Pancreas (tissue), 10 donors: ENCODE data around the gene CCDC7. TPM values are rescaled to one million over a fixed set of nuclear protein-coding genes. Genes with fewer than 3 reads are reported as not detected.
A peak's percentile ranks its signal among the peaks of the same experiment; 100 is the strongest.

ENCODE experiments used
- ATAC-seq, 4 donors: fragments of 200-7000 bp; cut with Tn5 transposase; one replicate each; pipeline versions ENCODE4 v1.8.0 to v1.9.1; 2020; ENCODE audit warnings: mild to moderate bottlenecking in 4 of 4, moderate library complexity in 4 of 4
- DNase-seq, 6 donors: peaks; one replicate each; pipeline ENCODE4 v3.0.0-alpha.2; 2020
- FAIRE-seq: peaks from 2 replicates; lab custom pipeline; 2012; peaks lifted over from hg19 to GRCh38; lab: Jason Lieb, UNC
- H3K27ac ChIP-seq, 4 donors: fragments of 200-600 bp; sonication (generic); 1 replicate in 3 of 4; 2 replicates in 1 of 4; pipeline versions ENCODE4 v1.5.0 to v1.8.0; 2020
- H3K27me3 ChIP-seq, 4 donors: fragments of 200-600 bp; one replicate each; pipeline ENCODE4 v1.8.0; 2021
- H3K36me3 ChIP-seq, 3 donors: fragments of 200-600 bp; sonication (generic) in 1 of 3; one replicate each; pipeline versions ENCODE4 v1.5.0 to v1.8.0; 2020 to 2021
- H3K4me1 ChIP-seq, 3 donors: fragments of 200-600 bp; one replicate each; pipeline ENCODE4 v1.8.0; 2021
- H3K4me3 ChIP-seq, 4 donors: fragments of 200-600 bp; sonication (generic) in 2 of 4; one replicate each; pipeline versions ENCODE4 v1.5.0 to v1.8.0; 2020 to 2021
- H3K9me3 ChIP-seq, 4 donors: fragments of 200-600 bp; one replicate each; pipeline ENCODE4 v1.8.0; 2021
- CTCF ChIP-seq, 4 donors: fragments of 200-600 bp; sonication (generic) in 3 of 4; IDR thresholded peaks; one replicate each; pipeline versions ENCODE4 v1.5.0 to v1.8.0; 2021; ENCODE audit warnings: antibody characterized with exemption in 4 of 4
- WGBS, 2 donors: extraction: QIAGEN DNeasy Blood & Tissue Kit; methylation state at CpG; one replicate each; pipeline ENCODE4 v1.1.7; 2013; 5-methylcytosine and 5-hydroxymethylcytosine counted together
- intact Hi-C, 3 donors: fragments of 100-400 bp; cut with DNase I; formaldehyde crosslinking; loops; one replicate each; pipeline versions ENCODE4 v1.11.1 to v1.14.2; 2022
- polyA plus RNA-seq, 2 donors: library from polyadenylated mRNA; stranded (reverse); fragments of 200-250 nt; gene quantifications; one replicate each; pipeline ENCODE4 v1.2.3, GENCODE V29; 2013
- total RNA-seq, 6 donors: library from RNA; stranded (reverse); fragmentation: NEBNext Ultra II Directional in 4 of 6; extraction: Animal tissue kit (Norgen Biotek cat#: 25700) in 4 of 6; gene quantifications; one replicate each; pipeline versions ENCODE4 v1.2.1 to v1.2.4, GENCODE V29; 2021 to 2023
- donor health status: healthy with polysubstance abuse.
- donor health status: DM: no; HTN: no; CAD: no; lungs with moderate emphysema.
- donor health status: DM: no; HTN: no; CAD: no.
- donor health status: control.
- donor health status: control.
- donor health status: Bipolar disorder and iron deficiency.
- donor health status: DM: yes; HTN: yes; CAD: no.
- donor health status: DM: no; HTN: no; CAD: no.
- donor health status: DM: no; HTN: no; CAD: no.
- donor health status: DM: yes; HTN: yes; CAD: no.

Gene CCDC7
- total and polyA plus RNA-seq, 8 donors = 1.8 to 15.8 (median 7.8) TPM

DNA sequence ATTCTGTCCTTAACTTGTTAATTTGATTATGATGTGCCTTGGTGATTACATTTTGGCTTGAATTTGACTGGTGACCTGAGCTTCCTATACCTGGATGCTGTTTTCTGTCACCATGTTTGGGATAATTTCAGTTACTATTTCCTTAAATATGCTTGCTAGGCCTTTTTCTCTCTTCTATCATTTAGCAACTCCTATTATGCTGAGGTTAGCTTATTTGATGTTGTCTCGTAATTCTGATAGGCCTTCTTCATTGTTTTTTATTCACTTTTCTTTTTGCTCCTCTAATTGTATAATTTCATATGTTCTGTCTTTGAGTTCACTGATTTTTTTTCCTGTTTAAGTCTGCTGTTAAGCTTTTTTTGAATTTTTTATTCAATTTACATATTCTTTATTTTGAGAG lies 327.2 kb downstream of the CCDC7 start:
- Histone ChIP-seq H3K9me3 (no peaks in the 10 kb centered on the region), H3K4me3 (no peak overlapping the region), H3K4me1 (no peaks in the 10 kb centered on the region), H3K27ac (no peak overlapping the region), H3K36me3 (no peaks in the 10 kb centered on the region), H3K27me3 (no peaks in the 10 kb centered on the region)
- no peak for ATAC-seq
- intact Hi-C loops = no loop called here
- no peak for TF ChIP-seq CTCF (IDR thresholded peaks at IDR 0.05)
- DNase-seq = no peak
- WGBS, 2 donors = 88 to 95% methylated on average over 1 of the region's 1 CpG
- FAIRE-seq = no peak

DNA sequence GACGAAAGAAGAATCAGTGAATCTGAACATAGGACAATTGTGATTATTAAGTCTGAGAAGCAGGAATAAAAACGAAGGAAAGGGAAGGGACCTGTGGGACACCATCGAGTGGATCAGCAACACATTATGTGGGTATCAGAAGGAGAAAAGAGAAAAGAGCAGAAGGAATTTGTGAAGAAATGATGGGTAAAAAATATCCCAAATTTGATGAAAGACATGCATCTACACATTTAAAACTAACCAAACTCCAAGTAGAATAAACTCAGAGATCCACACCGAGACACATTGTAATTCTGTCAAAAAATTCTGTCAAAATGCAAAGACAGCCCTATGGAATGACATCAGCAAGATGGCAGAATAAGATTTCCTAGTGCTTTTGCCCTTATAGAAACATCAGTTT lies 341.0 kb downstream of the CCDC7 start:
- FAIRE-seq = no peak
- 88 to 95% methylated on average over 4 of the region's 4 CpGs for WGBS, 2 donors

DNA sequence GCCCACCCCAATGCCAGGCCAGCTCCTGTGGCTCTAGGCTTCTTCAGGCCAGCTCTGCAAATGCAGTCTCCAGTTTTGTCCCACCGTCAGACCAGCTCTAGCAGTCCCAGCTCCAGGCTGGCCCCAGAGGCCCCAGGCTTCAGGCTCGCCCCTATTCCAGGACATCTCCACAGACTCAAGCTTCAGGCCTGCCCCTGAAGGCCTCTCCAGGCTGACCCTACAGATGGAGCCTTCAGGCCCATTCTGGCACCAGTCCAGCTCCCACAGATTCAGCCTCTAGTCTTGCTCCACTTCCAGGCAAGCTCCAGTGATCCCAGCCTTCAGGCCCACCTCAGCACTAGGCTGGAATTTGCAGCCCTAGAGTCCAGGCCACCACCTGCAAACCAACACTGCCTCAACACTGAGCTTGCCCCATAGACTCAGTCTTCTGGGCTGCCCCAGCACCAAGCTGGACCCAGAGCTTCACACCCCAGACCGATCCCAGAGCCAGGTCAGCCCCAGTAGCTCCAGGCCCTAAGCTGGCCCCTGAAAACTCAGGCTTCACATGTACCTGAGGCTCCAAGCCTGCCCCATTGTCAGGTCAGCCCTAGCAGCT lies 341.8 kb downstream of the CCDC7 start:
- 95 to 98% methylated on average over 3 of the region's 3 CpGs for WGBS, 2 donors
- intact Hi-C loops = loop anchor here in 1 of 3 donors (10.0 kb wide), 1 partner anchor 227 kb away; no protein-coding TSS in a partner anchor
- ATAC-seq = no peak
- Histone ChIP-seq H3K9me3 (no peaks in the 10 kb centered on the region), H3K4me1 (no peaks in the 10 kb centered on the region), H3K36me3 (no peaks in the 10 kb centered on the region), H3K4me3 (no peak overlapping the region), H3K27ac (no peak overlapping the region), H3K27me3 (no peaks in the 10 kb centered on the region)
- no peak for TF ChIP-seq CTCF (IDR thresholded peaks at IDR 0.05)
- DNase-seq = peak in 2 of 6 donors; percentile 46 to 64
- FAIRE-seq = no peak

More for the DNA sequence above, 341.0 kb downstream of the CCDC7 start:
- Histone ChIP-seq H3K4me3 (no peak overlapping the region), H3K9me3 (no peaks in the 10 kb centered on the region), H3K27ac (no peak overlapping the region), H3K27me3 (no peaks in the 10 kb centered on the region), H3K4me1 (no peaks in the 10 kb centered on the region), H3K36me3 (no peaks in the 10 kb centered on the region)
- intact Hi-C loops = loop anchor here in 1 of 3 donors (10.0 kb wide), 1 partner anchor 228 kb away; no protein-coding TSS in a partner anchor
- ATAC-seq (no peak), DNase-seq (no peak)
- TF ChIP-seq CTCF (IDR thresholded peaks at IDR 0.05) = no peak

DNA sequence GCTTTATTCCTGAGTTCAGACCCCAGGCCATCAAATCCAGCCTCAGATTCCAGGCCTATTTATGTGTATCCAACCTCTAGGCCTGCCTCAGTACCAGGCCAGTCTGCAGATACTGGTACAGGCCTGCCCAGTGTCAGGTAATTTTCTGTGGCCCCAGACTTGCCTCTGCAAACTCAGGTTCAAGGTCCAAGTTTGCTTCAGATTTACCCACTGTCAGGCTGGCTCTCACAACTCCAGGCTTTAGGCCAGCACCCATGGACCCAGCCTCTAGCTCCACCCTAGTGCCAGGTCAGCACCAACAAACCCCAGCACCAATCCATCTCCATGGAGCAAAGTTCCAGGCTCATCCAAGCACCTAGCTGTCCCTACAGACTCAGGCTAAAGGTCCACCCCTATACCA lies 342.4 kb downstream of the CCDC7 start:
- Histone ChIP-seq H3K27ac (no peak overlapping the region), H3K4me1 (no peaks in the 10 kb centered on the region), H3K36me3 (no peaks in the 10 kb centered on the region), H3K9me3 (no peaks in the 10 kb centered on the region), H3K4me3 (no peak overlapping the region), H3K27me3 (no peaks in the 10 kb centered on the region)
- no peak for TF ChIP-seq CTCF (IDR thresholded peaks at IDR 0.05)
- intact Hi-C loops = loop anchor here in 1 of 3 donors (10.0 kb wide), 1 partner anchor 226 kb away; no protein-coding TSS in a partner anchor
- no peak for FAIRE-seq
- ATAC-seq = no peak
- DNase-seq = no peak

- intact Hi-C loops = no loop called here
Observed at GRCh38 chr10:32790483-32790882, 344.5 kb downstream of the CCDC7 start.

More at GRCh38 chr10:32790483-32790882, 344.5 kb downstream of the CCDC7 start:
- WGBS, 2 donors = 98 to 100% methylated on average over 1 of the region's 1 CpG
- FAIRE-seq (no peak), ATAC-seq (no peak), DNase-seq (no peak)
- Histone ChIP-seq H3K9me3 (no peaks in the 10 kb centered on the region), H3K27me3 (no peaks in the 10 kb centered on the region), H3K36me3 (no peaks in the 10 kb centered on the region), H3K4me1 (no peaks in the 10 kb centered on the region), H3K4me3 (no peak overlapping the region), H3K27ac (no peak overlapping the region)
- TF ChIP-seq CTCF (IDR thresholded peaks at IDR 0.05) = no peak
